ENCODE data around the gene RBP7.

DNA sequence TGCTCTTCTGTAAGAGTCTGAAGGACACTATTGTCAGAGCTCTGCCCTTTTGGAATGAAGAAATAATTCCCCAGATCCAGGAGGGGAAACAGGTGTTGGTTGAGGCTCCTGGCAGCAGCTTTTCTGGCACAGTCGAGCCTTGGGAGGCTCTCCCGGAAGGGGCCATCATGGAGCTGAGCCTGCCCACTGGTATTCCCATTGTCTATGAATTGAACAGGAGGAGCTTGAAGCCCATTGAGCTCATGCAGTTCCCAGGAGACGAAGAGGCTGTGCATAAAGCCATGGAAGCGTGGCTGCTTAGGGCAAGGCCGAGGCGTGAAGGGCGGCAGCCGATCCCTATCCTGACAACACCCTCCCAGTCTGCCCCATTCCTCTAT is 62.3 kb downstream of the RBP7 start:
- TF ChIP-seq CTCF (optimal IDR thresholded peaks at IDR 0.05 in 1 of 3, IDR thresholded peaks at IDR 0.05 in 1 of 3, conservative IDR thresholded peaks at IDR 0.05 in 1 of 3; ENCODE audit: extremely low read depth in 1 of 3, insufficient read depth in 2 of 3, low read length in 3 of 3) (no peak), EZH2 (IDR thresholded peaks at IDR 0.05; ENCODE audit: low read length) (no peak)
